GM23338 (cell line): Measurements from ENCODE around the gene ESR2. TPM values are rescaled to one million over a fixed set of nuclear protein-coding genes. Genes with fewer than 3 reads are reported as not detected.

Source experiments
- ATAC-seq: fragments of 200-7000 bp; cut with Tn5 transposase; 3 replicates; pipeline ENCODE4 v1.9.1; 2020
- DNase-seq: peaks from one replicate; pipeline ENCODE4 v3.0.0-alpha.2; 2015; ENCODE audit warnings: low spot score
- H2AFZ ChIP-seq: fragments of 200-600 bp; sonication (generic); 2 replicates; pipeline ENCODE4 v1.8.0; 2016; ENCODE audit warnings: antibody characterized with exemption, mild to moderate bottlenecking, moderate library complexity
- H3F3A ChIP-seq: fragments of 200-600 bp; sonication (generic); replicated peaks from 2 replicates; pipeline ENCODE4 v1.8.0; 2017; ENCODE audit warnings: antibody characterized with exemption, mixed run types, low read depth
- H3K27ac ChIP-seq: fragments of 200-600 bp; sonication (generic); 2 replicates; pipeline ENCODE4 v1.6.1; 2016; ENCODE audit warnings: low read depth
- H3K27me3 ChIP-seq: fragments of 200-600 bp; sonication (generic); 2 replicates; pipeline ENCODE4 v1.8.0; 2016; ENCODE audit warnings: mild to moderate bottlenecking, mixed run types, moderate library complexity; ENCODE audit not compliant: insufficient read depth
- H3K36me3 ChIP-seq: fragments of 200-600 bp; sonication (generic); 2 replicates; pipeline ENCODE4 v1.8.0; 2016; ENCODE audit warnings: mild to moderate bottlenecking; ENCODE audit not compliant: insufficient read depth
- H3K4me1 ChIP-seq: fragments of 200-600 bp; sonication (generic); 2 replicates; pipeline ENCODE4 v1.8.0; 2016; ENCODE audit warnings: mild to moderate bottlenecking, moderate library complexity; ENCODE audit not compliant: insufficient read depth
- H3K4me2 ChIP-seq: fragments of 200-600 bp; sonication (generic); 2 replicates; pipeline ENCODE4 v1.7.1; 2017; ENCODE audit warnings: mixed run types
- H3K4me3 ChIP-seq: fragments of 200-600 bp; sonication (generic); 2 replicates; pipeline ENCODE4 v1.6.1; 2016; ENCODE audit warnings: mixed run types
- H3K79me2 ChIP-seq: fragments of 200-600 bp; sonication (generic); replicated peaks from 2 replicates; pipeline ENCODE4 v1.8.0; 2017; ENCODE audit warnings: mild to moderate bottlenecking; ENCODE audit not compliant: insufficient read depth
- H3K9me2 ChIP-seq: fragments of 200-600 bp; sonication (generic); 2 replicates; pipeline ENCODE4 v1.8.0; 2017; ENCODE audit not compliant: insufficient read depth
- H4K20me1 ChIP-seq: fragments of 200-600 bp; sonication (generic); replicated peaks from 2 replicates; pipeline ENCODE4 v1.8.0; 2017; ENCODE audit warnings: mild to moderate bottlenecking; ENCODE audit not compliant: insufficient read depth
- H3K27ac Mint-ChIP-seq: 2 replicates; pipeline ENCODE4 v1.8.0; 2020; ENCODE audit warnings: inconsistent platforms, mild to moderate bottlenecking, moderate library complexity, mixed read lengths
- H3K27me3 Mint-ChIP-seq: 3 replicates; pipeline ENCODE4 v1.8.0; 2022; ENCODE audit warnings: low read depth, mild to moderate bottlenecking, moderate library complexity, mixed read lengths, inconsistent platforms; ENCODE audit not compliant: insufficient read depth, poor library complexity
- H3K36me3 Mint-ChIP-seq: 3 replicates; pipeline ENCODE4 v1.8.0; 2021; ENCODE audit warnings: low read depth, mild to moderate bottlenecking, inconsistent platforms, moderate library complexity, mixed read lengths
- H3K4me1 Mint-ChIP-seq: 3 replicates; pipeline ENCODE4 v1.8.0; 2020; ENCODE audit warnings: mild to moderate bottlenecking, inconsistent platforms, mixed read lengths
- H3K4me3 Mint-ChIP-seq: 3 replicates; pipeline ENCODE4 v1.8.0; 2021; ENCODE audit warnings: moderate library complexity, mild to moderate bottlenecking, inconsistent platforms, mixed read lengths
- H3K9me3 Mint-ChIP-seq: 3 replicates; pipeline ENCODE4 v1.8.0; 2020; ENCODE audit warnings: moderate library complexity, mild to moderate bottlenecking, inconsistent platforms, mixed read lengths
- CREB1 ChIP-seq: fragments of 250-450 bp; sonication (Bioruptor Pico); IDR thresholded peaks from 2 replicates; pipeline ENCODE4 v1.5.0; 2020; ENCODE audit warnings: low read depth, mild to moderate bottlenecking, moderate library complexity
- EZH2 ChIP-seq: fragments of 200-600 bp; sonication (generic); IDR thresholded peaks from one replicate; pipeline ENCODE4 v1.8.0; 2017; ENCODE audit warnings: antibody characterized with exemption, mild to moderate bottlenecking, low read depth; ENCODE audit not compliant: unreplicated experiment
- EZH2phosphoT487 ChIP-seq: fragments of 200-600 bp; sonication (generic); IDR thresholded peaks from one replicate; pipeline ENCODE4 v1.8.1; 2018; ENCODE audit warnings: antibody characterized with exemption; ENCODE audit not compliant: unreplicated experiment
- JUNB ChIP-seq: IDR thresholded peaks from one replicate; pipeline ENCODE4 v1.6.1; 2016; ENCODE audit warnings: antibody characterized with exemption; ENCODE audit not compliant: unreplicated experiment
- NANOG ChIP-seq: IDR thresholded peaks from 2 replicates; pipeline ENCODE4 v1.6.1; 2016; ENCODE audit warnings: antibody characterized with exemption, borderline replicate concordance
- POLR2AphosphoS5 ChIP-seq: IDR thresholded peaks from 2 replicates; pipeline ENCODE4 v1.6.1; 2016; ENCODE audit warnings: antibody characterized with exemption, low read depth
- STAT1 ChIP-seq: IDR thresholded peaks from one replicate; pipeline ENCODE4 v1.6.1; 2016; ENCODE audit warnings: antibody characterized with exemption; ENCODE audit not compliant: unreplicated experiment
- ZNF114 ChIP-seq: fragments of 250-450 bp; sonication (Bioruptor Pico); IDR thresholded peaks from 2 replicates; pipeline ENCODE4 v1.5.0; 2020; ENCODE audit warnings: mild to moderate bottlenecking, moderate library complexity
- ZNF331 ChIP-seq: fragments of 250-450 bp; sonication (Bioruptor Pico); IDR thresholded peaks from 2 replicates; pipeline ENCODE4 v1.5.0; 2020; ENCODE audit warnings: low read depth, mild to moderate bottlenecking, moderate library complexity
- polyA plus RNA-seq: library from polyadenylated mRNA; unstranded; fragments of >200 nt; fragmentation: Nextera tagmentation; extraction: Ambion mirVana; gene quantifications from 2 replicates; pipeline ENCODE4 v1.2.1, GENCODE V29; 2016
- total RNA-seq: library from RNA; depleted of rRNA; stranded (reverse); fragments of >200 nt; shearing (Covaris generic); gene quantifications from 2 replicates; pipeline ENCODE4 v1.2.3, GENCODE V29; 2014
- TF ChIP-seq, protein P1 (sequence below): IDR thresholded peaks from 2 replicates; pipeline ENCODE4 v1.6.1; 2016; ENCODE audit warnings: antibody characterized with exemption
- TF ChIP-seq, protein P2 (sequence below): fragments of 250-450 bp; sonication (Bioruptor Pico); IDR thresholded peaks from 2 replicates; pipeline ENCODE4 v1.5.0; 2020; ENCODE audit warnings: mild to moderate bottlenecking, moderate library complexity
- TF ChIP-seq, protein P3 (sequence below): IDR thresholded peaks from one replicate; pipeline ENCODE4 v1.6.1; 2018; ENCODE audit warnings: antibody characterized with exemption; ENCODE audit not compliant: unreplicated experiment
- TF ChIP-seq, protein P4 (sequence below), 2 experiments: fragments of 200-600 bp in 1 of 2; sonication (generic) in 1 of 2; conservative IDR thresholded peaks; 2 replicates each; pipeline versions ENCODE4 v1.5.1 to v1.6.1; 2016 to 2017; ENCODE audit warnings: antibody characterized with exemption in 2 of 2, low read depth in 2 of 2, mild to moderate bottlenecking in 2 of 2, moderate library complexity in 1 of 2

Gene ESR2
- total and polyA plus RNA-seq, 2 experiments from 2014 or later = 0.58 to 0.59 TPM

DNA sequence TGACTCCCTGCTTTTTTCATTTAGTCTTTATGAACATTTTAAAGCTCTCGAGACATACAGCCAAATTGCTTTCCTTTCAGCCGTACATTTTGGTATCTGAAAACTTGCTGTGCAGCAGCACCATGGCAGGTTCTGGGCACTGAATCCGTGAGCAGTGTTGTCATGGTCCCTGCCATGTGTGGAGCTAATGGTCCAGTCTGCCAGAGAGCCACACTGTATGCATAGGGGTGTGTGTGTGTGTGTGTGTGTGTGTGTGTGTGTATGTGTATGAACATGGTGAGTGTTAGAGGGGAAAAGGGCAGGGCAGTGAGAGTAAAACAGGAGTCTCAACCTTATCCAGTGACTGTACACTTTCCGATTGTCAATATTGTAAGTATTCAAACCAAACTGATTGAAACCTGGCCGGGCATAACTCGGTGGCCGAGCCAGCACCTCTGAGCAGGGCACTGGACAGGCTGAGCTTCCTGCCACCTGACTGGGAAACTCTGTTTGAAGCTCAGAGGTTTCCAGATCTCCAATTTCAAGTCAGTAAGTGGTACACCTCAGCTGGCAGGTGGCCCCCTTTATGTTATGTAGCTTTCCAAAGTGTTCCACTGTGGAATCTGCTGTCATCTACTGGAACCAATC, 110.0 kb downstream of the ESR2 start:
- no peaks in the 10 kb centered on the region; the same call in 1 of the 2 replicates for H3K36me3 ChIP-seq
- no peaks in the 10 kb centered on the region for H3K27me3 ChIP-seq
- Mint-ChIP-seq H3K9me3 (peaks cover 27% of the 10 kb centered on the region), H3K4me1 (peaks cover 29% of the 10 kb centered on the region; the same call in 2 of the 3 replicates), H3K4me3 (no peak overlapping the region), H3K36me3 (peaks cover 48% of the 10 kb centered on the region), H3K27me3 (peaks cover 2% of the 10 kb centered on the region), H3K27ac (no peak overlapping the region)
- H4K20me1 ChIP-seq = no peaks in the 10 kb centered on the region
- H2AFZ ChIP-seq = no peak overlapping the region
- H3K4me2 ChIP-seq = no peak overlapping the region
- TF ChIP-seq STAT1 = no peak
- TF ChIP-seq EZH2phosphoT487 = no peak
- TF ChIP-seq, protein P1, sequence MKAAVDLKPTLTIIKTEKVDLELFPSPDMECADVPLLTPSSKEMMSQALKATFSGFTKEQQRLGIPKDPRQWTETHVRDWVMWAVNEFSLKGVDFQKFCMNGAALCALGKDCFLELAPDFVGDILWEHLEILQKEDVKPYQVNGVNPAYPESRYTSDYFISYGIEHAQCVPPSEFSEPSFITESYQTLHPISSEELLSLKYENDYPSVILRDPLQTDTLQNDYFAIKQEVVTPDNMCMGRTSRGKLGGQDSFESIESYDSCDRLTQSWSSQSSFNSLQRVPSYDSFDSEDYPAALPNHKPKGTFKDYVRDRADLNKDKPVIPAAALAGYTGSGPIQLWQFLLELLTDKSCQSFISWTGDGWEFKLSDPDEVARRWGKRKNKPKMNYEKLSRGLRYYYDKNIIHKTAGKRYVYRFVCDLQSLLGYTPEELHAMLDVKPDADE = no peak
- no peak for TF ChIP-seq JUNB
- TF ChIP-seq ZNF331 (CRISPR knock-in tag) = no peak
- no peak for TF ChIP-seq POLR2AphosphoS5
- no peak for TF ChIP-seq ZNF114 (CRISPR knock-in tag)
- no peak for TF ChIP-seq CREB1
- no peak for TF ChIP-seq NANOG
- TF ChIP-seq, protein P2, sequence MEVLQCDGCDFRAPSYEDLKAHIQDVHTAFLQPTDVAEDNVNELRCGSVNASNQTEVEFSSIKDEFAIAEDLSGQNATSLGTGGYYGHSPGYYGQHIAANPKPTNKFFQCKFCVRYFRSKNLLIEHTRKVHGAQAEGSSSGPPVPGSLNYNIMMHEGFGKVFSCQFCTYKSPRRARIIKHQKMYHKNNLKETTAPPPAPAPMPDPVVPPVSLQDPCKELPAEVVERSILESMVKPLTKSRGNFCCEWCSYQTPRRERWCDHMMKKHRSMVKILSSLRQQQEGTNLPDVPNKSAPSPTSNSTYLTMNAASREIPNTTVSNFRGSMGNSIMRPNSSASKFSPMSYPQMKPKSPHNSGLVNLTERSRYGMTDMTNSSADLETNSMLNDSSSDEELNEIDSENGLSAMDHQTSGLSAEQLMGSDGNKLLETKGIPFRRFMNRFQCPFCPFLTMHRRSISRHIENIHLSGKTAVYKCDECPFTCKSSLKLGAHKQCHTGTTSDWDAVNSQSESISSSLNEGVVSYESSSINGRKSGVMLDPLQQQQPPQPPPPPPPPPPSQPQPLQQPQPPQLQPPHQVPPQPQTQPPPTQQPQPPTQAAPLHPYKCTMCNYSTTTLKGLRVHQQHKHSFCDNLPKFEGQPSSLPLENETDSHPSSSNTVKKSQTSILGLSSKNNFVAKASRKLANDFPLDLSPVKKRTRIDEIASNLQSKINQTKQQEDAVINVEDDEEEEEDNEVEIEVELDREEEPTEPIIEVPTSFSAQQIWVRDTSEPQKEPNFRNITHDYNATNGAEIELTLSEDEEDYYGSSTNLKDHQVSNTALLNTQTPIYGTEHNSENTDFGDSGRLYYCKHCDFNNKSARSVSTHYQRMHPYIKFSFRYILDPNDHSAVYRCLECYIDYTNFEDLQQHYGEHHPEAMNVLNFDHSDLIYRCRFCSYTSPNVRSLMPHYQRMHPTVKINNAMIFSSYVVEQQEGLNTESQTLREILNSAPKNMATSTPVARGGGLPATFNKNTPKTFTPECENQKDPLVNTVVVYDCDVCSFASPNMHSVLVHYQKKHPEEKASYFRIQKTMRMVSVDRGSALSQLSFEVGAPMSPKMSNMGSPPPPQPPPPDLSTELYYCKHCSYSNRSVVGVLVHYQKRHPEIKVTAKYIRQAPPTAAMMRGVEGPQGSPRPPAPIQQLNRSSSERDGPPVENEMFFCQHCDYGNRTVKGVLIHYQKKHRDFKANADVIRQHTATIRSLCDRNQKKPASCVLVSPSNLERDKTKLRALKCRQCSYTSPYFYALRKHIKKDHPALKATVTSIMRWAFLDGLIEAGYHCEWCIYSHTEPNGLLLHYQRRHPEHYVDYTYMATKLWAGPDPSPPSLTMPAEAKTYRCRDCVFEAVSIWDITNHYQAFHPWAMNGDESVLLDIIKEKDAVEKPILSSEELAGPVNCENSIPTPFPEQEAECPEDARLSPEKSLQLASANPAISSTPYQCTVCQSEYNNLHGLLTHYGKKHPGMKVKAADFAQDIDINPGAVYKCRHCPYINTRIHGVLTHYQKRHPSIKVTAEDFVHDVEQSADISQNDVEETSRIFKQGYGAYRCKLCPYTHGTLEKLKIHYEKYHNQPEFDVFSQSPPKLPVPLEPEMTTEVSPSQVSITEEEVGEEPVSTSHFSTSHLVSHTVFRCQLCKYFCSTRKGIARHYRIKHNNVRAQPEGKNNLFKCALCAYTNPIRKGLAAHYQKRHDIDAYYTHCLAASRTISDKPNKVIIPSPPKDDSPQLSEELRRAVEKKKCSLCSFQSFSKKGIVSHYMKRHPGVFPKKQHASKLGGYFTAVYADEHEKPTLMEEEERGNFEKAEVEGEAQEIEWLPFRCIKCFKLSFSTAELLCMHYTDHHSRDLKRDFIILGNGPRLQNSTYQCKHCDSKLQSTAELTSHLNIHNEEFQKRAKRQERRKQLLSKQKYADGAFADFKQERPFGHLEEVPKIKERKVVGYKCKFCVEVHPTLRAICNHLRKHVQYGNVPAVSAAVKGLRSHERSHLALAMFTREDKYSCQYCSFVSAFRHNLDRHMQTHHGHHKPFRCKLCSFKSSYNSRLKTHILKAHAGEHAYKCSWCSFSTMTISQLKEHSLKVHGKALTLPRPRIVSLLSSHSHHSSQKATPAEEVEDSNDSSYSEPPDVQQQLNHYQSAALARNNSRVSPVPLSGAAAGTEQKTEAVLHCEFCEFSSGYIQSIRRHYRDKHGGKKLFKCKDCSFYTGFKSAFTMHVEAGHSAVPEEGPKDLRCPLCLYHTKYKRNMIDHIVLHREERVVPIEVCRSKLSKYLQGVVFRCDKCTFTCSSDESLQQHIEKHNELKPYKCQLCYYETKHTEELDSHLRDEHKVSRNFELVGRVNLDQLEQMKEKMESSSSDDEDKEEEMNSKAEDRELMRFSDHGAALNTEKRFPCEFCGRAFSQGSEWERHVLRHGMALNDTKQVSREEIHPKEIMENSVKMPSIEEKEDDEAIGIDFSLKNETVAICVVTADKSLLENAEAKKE (CRISPR knock-in tag) = no peak
- TF ChIP-seq, protein P3, sequence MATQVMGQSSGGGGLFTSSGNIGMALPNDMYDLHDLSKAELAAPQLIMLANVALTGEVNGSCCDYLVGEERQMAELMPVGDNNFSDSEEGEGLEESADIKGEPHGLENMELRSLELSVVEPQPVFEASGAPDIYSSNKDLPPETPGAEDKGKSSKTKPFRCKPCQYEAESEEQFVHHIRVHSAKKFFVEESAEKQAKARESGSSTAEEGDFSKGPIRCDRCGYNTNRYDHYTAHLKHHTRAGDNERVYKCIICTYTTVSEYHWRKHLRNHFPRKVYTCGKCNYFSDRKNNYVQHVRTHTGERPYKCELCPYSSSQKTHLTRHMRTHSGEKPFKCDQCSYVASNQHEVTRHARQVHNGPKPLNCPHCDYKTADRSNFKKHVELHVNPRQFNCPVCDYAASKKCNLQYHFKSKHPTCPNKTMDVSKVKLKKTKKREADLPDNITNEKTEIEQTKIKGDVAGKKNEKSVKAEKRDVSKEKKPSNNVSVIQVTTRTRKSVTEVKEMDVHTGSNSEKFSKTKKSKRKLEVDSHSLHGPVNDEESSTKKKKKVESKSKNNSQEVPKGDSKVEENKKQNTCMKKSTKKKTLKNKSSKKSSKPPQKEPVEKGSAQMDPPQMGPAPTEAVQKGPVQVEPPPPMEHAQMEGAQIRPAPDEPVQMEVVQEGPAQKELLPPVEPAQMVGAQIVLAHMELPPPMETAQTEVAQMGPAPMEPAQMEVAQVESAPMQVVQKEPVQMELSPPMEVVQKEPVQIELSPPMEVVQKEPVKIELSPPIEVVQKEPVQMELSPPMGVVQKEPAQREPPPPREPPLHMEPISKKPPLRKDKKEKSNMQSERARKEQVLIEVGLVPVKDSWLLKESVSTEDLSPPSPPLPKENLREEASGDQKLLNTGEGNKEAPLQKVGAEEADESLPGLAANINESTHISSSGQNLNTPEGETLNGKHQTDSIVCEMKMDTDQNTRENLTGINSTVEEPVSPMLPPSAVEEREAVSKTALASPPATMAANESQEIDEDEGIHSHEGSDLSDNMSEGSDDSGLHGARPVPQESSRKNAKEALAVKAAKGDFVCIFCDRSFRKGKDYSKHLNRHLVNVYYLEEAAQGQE = no peak
- no peak for TF ChIP-seq EZH2
- TF ChIP-seq, protein P4, sequence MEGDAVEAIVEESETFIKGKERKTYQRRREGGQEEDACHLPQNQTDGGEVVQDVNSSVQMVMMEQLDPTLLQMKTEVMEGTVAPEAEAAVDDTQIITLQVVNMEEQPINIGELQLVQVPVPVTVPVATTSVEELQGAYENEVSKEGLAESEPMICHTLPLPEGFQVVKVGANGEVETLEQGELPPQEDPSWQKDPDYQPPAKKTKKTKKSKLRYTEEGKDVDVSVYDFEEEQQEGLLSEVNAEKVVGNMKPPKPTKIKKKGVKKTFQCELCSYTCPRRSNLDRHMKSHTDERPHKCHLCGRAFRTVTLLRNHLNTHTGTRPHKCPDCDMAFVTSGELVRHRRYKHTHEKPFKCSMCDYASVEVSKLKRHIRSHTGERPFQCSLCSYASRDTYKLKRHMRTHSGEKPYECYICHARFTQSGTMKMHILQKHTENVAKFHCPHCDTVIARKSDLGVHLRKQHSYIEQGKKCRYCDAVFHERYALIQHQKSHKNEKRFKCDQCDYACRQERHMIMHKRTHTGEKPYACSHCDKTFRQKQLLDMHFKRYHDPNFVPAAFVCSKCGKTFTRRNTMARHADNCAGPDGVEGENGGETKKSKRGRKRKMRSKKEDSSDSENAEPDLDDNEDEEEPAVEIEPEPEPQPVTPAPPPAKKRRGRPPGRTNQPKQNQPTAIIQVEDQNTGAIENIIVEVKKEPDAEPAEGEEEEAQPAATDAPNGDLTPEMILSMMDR (conservative IDR thresholded peaks at IDR 0.05; ENCODE audit: low read depth in 2 of 2) = no peak
- H3K79me2 ChIP-seq = peaks cover 1% of the 10 kb centered on the region; the same call in 1 of the 2 replicates
- H3F3A ChIP-seq = no peaks in the 10 kb centered on the region
- no peaks in the 10 kb centered on the region for H3K9me2 ChIP-seq
- DNase-seq = no peak
- no peak overlapping the region for H3K27ac ChIP-seq
- ATAC-seq = no peak
- peaks cover 17% of the 10 kb centered on the region for H3K4me1 ChIP-seq
- H3K4me3 ChIP-seq = no peak overlapping the region
